GM19455 (cell line): ENCODE results near the gene POC1A.

Source experiments
- ATAC-seq: cut with Tn5 transposase; IDR thresholded peaks from one replicate; pipeline ENCODE4 v1.9.1; 2021; ENCODE audit not compliant: unreplicated experiment

POC1A gene

GRCh38 chr3:52070724-52071621 lies 83.2 kb downstream of the POC1A start:
- no peak for ATAC-seq

DNA sequence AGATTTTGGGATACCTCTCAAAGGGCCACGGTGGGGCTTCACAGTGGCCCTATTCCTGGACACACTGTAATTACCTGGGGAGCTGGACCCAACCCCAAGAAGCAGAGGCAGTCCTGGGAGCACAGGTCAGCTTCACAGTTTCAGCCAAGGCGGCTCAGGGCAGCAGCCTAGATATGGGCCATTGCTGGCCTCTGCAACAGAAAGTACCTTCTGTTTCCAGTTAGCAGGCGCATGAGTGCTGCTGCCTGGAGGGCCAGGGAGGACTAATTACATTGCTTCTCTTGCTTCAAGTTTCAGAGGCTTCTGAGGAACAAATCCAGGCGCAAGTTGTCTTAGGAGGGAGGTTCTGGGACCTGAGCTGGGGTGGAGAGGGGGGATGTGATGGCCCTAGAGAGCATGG lies 84.4 kb downstream of the POC1A start:
- no peak for ATAC-seq

DNA sequence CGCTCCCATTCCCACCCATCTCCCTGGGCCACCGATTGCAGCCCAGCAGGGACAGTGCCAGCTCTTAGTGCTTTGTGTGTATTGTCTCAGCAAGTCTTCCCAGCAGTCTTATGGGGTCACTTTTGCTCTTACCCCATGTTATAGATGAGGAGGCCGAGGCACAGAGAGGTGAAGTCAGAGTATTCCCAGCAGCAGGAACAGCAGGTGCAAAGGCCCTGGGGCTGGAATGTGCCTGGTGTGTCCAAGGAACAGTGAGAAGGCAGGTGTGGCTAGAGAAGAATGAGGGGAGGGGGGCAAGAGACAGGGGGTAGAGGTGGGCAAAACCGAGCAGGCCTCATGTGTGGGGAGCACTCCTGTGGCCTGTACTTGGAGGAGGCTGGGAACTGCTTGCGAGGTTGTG lies 85.1 kb downstream of the POC1A start:
- ATAC-seq, result no peak

GRCh38 chr3:52068730-52069129 lies 85.5 kb downstream of the POC1A start:
- ATAC-seq, result no peak

- ATAC-seq, result no peak
Measured at GRCh38 chr3:52068055-52068571, 86.1 kb downstream of the POC1A start.

DNA sequence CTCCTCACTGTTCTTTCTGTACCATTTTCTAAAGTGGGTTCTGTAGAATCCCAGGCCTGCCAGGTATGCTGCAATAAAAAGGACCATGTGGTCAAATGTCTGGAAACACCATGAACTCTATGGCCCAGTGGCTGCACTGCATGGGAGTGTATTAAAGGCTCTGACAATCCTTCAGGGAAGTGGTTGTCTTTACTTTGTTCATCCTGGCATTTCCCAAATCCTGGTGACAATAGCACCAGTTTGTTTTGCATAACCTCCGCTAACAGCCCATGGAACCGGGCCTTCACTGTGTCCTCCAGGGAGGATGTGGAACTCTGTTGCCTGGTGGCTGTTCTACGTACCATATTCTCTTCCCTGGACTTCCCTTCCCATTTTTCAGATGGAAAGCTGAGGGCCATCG lies 86.7 kb downstream of the POC1A start:
- ATAC-seq, result no peak

- no peak for ATAC-seq
Measured at GRCh38 chr3:52067046-52067445, 87.2 kb downstream of the POC1A start.

DNA sequence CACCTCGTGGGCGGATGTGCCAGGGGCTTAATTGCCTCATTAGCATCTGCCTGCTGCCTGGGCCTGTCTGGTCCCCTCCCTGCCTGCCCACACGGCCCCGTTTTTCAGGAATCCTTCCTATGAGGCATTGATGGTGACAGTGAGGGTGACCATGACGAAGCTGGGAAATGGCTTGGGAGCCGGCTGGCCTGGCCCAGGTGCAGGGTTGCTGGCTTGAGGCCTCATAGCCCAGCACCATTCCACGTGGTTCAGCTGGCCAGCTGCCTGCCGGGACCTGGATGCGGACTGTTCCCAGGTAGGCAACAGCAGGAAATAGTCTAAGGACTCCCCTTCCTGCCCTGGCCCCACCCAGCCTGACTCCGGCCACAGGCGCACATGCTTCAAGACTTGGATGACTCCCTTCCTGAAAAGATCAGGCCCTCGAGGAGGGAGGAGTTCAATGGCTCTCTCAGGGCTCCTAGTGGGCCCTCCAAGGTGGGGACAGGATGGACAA lies 88.9 kb downstream of the POC1A start:
- ATAC-seq, result no peak

DNA sequence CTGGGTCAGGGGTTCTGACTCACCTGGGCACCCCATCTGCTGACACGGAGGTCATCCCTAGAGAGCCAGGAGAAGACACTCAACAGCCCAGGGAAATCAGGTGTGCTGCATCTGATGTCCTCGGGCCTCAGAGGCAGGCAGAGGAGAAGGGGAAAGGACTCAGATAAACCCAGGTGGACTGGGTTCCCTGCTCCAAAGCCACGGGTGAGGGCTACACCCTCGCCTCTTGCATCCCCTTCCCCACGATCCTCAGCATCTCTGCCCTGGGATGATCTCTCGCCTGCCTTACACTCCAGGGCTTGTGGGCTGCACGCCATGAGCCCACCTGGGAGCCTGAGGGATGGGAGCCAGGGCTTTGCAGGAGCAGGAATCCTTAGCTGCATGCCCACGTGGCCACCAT lies 89.7 kb downstream of the POC1A start:
- no peak for ATAC-seq

DNA sequence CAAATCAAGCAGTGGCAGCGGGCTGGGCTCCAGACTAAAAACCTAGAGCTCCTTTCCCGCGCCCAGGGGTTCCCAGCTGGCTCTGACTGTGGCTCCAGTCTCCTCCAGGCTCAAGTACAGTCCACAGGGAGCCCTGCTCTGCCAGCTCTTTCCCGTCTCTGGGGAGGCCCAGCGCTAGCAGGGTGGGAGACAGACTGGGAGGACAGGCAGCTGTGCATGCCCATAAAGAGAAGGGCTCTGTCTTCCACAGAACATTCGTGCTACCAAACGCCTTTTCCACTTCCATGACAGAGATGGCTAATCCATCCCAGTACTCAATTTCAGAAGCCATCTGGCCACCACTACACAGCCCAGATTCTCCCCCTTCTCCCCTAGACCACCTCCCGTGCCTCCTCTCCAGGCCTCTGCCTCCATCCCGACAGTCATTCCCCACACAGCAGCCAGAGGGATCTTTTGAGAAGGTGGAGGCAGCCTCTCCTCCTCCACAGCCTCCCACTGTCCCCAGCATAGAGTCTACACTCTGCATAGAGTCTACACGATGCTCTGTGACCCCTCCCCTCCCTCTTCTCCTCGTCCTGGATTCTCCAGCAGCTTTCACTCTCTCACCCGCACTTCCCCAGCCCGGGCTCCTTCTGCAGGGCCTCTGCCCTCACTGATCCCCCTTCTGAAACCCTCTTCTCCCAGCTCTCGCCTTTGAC lies 91.0 kb downstream of the POC1A start:
- ATAC-seq, result no peak

GRCh38 chr3:52062505-52062904 lies 91.7 kb downstream of the POC1A start:
- no peak for ATAC-seq

- no peak for ATAC-seq
Measured at GRCh38 chr3:52061121-52061910, 92.9 kb downstream of the POC1A start.

- ATAC-seq, result no peak
Measured at GRCh38 chr3:52059781-52060180, 94.4 kb downstream of the POC1A start.

DNA sequence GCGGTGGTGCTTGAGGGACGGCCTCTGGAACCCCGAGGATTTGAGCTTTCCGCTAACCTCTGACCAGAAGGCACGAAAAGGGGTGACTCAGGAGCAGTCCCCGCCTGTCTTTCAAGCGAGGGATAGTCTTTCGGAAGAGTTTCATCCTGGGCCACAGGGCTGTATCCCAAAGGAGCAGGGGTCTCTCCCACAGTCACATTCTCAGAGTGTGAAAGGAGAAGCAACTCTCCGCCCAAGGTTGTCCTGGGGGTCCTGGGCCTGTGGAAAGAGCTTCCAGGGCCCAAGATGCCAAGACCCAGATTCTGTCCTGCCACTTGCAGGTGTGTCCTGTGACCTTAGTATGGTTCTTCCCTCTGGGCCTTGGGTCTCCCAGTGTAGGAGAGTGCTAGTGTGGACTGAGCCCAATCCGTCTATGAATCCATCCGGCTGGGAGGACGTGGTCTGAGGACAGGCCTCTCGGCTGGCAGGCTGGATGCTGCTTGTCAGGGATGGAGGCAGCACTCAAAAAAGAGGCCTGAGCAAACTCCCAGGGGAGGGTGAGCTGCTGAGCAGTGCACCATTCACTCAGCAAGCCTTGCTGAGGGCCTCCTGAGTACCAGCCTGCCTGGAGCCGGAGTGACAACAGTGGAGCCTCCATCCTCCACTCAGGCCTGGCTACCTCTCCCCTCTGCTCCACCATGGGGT lies 96.3 kb downstream of the POC1A start:
- no peak for ATAC-seq

DNA sequence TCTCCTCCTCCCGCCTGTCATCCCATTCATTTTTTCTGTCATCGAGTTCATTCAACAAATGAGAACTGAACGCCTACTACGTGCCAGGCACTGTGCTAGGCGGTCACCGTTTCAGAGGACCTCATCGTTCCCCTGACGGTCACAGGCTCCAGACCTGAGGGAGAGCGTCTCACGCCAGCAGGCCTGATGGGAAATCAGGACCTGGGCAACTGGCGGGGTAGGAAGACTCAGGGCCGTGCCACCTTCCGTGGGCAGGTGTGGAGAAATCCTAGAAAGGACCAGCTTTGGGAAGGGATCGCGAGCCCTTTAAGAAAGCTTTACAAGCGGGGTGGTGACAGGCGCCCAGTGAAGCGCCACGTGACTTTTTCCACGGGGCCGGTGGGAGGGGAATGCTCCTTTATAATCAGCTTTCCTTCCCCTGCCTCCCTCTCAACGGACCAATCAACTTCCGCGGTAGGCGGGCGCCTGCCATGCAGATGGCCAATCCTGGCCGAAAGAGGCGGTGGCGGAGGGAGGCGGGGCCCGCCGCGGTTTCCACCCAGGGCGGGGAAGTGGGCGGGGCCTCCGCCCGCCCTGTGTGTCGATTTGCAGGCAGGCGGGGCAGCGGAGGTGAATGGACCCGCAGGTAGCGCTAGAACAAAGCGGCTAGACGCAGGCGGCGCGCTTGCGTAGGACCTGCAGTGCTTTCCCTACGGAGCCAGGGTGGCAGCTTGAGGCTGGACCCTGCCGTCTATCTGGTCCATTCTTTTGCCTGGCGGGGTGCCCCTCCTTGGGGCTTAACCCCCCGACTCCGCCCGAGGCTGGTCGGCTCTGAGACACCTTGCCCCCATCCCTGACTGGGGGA lies 97.0 kb downstream of the POC1A start:
- ATAC-seq, result peak; percentile 68

DNA sequence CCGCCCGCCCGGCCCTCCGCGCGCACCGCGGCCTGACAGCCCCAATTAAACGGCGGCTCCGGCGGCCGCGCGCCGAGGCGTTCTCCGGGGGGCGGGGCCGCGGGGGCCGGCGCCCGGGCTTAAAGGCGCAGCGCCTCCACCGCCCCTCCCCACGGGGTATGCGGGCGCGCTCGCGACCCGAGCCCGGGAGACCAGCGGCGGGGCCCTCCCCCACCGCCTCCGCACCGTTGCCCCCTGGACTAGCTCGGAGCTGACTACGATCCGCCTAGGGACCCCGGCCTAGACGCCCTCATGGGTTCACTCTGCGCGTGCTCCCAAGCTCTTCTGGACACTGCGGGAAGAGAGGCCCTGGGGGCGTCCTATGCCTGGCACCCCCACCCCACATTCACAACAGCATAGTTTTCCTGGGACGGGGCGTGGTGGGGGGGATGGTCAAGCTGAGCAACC lies 97.7 kb downstream of the POC1A start, which contains the start of gene DUSP7:
TSS of gene DUSP7 (minus strand) at position 51 of the 447 bp plus-strand sequence. CDS start 205 bp downstream, outside the sequence.
- ATAC-seq, result peak; percentile 37

GRCh38 chr3:52055537-52056351 lies 98.5 kb downstream of the POC1A start:
- peak; percentile 20 for ATAC-seq

DNA sequence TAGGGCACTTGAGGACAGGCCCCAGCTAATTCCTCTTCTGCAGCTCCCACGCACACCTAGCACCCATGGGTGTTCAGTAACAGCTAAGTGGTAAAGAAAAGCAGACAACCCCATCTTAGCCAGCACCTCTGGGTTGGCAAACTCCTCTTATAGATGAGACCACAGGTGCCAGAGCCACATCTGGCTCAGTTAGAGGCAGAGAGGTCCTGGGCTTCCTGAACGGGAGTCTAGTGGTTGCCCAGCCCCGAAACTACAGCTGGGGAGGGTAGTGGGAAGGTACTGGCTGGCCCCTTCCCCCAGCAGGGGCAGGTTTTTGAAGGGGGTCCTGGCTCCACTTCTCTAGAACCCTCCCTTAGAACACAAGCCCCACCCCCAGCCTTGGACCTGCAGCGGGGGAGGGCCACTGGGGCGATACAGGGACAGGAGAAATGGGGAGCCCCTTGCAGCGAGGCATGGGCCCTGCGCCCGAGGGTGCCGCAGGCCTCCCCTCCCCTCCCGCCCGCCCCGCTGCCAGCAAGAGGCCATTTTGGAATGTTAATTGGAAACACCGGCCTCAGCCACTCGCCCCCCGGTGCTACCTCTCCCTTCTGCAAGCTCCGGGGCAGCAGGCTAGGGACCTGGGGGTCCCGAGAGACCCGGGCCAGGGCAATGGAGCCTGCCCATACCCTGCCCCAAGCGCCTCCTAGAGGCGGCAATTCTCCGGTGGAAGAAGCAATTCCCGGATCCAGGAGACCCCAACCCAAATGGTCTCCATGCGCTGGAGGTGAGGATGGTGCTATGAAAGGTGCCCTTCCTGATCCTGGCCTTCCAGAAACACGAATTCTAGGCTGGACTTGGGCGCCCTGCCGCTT lies 99.3 kb downstream of the POC1A start:
- ATAC-seq, result no peak
